ENCODE results near the gene S100A7A. TPM values are rescaled to one million over a fixed set of nuclear protein-coding genes. Genes with fewer than 3 reads are reported as not detected.

Gene S100A7A
- total and polyA plus RNA-seq, 2 donors (not counting 3 experiments of a cell fraction or from before 2014, with no cell fraction given) = not detected

- Histone ChIP-seq H3K9me3 (replicated peaks; ENCODE audit: control insufficient read depth, insufficient read depth, low read length) (no peaks in the 10 kb centered on the region), H3K9ac (replicated peaks; ENCODE audit: extremely low read depth, insufficient read depth, low read length) (no peak overlapping the region), H4K20me1 (replicated peaks; ENCODE audit: control insufficient read depth, extremely low read depth, insufficient read depth, low read length) (no peaks in the 10 kb centered on the region), H2AFZ (ENCODE audit: low read depth, low read length) (no peak overlapping the region), H3K27me3 (ENCODE audit: control insufficient read depth in 2 of 2, insufficient read depth in 2 of 2, low read length in 2 of 2) (no peaks in the 10 kb centered on the region), H3K79me2 (ENCODE audit: control insufficient read depth, insufficient read depth, low read length) (no peaks in the 10 kb centered on the region), H3K36me3 (ENCODE audit: control insufficient read depth in 2 of 2, extremely low read depth in 1 of 2, insufficient read depth in 2 of 2, low read length in 2 of 2) (no peaks in the 10 kb centered on the region), H3K4me2 (ENCODE audit: insufficient read depth, low read length) (no peak overlapping the region), H3K27ac (ENCODE audit: insufficient read depth, low read depth, low read length) (no peak overlapping the region), H3K4me1 (ENCODE audit: control insufficient read depth, extremely low read depth, insufficient read depth, low read length) (no peaks in the 10 kb centered on the region), H3K9me1 (replicated peaks; ENCODE audit: control insufficient read depth, extremely low read depth, insufficient read depth, low read length) (no peaks in the 10 kb centered on the region), H3K4me3 (replicated peaks in 1 of 3; ENCODE audit: insufficient read depth in 1 of 3, low read depth in 1 of 3, low read length in 3 of 3) (no peak overlapping the region)
- CTCF ChIA-PET = no interaction called here
- FAIRE-seq = no peak
- no TSS peak for BruUV-seq (replicated peaks)
- intact Hi-C loops (cut with micrococcal nuclease) = no loop called here
- dilution Hi-C loops (cut with MboI; ENCODE audit: extremely low pct_ligation_motif_present, low sequenced_read_pairs) = no loop called here
- TF ChIP-seq, protein P1, sequence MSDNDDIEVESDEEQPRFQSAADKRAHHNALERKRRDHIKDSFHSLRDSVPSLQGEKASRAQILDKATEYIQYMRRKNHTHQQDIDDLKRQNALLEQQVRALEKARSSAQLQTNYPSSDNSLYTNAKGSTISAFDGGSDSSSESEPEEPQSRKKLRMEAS (IDR thresholded peaks at IDR 0.05; ENCODE audit: insufficient read depth, insufficient read length) = no peak
- no peak for TF ChIP-seq MYC (IDR thresholded peaks at IDR 0.05; ENCODE audit: low read depth, low read length)
- TF ChIP-seq POLR2A (IDR thresholded peaks at IDR 0.05; ENCODE audit: low read depth, low read length) = no peak
- TF ChIP-seq, protein P2, sequence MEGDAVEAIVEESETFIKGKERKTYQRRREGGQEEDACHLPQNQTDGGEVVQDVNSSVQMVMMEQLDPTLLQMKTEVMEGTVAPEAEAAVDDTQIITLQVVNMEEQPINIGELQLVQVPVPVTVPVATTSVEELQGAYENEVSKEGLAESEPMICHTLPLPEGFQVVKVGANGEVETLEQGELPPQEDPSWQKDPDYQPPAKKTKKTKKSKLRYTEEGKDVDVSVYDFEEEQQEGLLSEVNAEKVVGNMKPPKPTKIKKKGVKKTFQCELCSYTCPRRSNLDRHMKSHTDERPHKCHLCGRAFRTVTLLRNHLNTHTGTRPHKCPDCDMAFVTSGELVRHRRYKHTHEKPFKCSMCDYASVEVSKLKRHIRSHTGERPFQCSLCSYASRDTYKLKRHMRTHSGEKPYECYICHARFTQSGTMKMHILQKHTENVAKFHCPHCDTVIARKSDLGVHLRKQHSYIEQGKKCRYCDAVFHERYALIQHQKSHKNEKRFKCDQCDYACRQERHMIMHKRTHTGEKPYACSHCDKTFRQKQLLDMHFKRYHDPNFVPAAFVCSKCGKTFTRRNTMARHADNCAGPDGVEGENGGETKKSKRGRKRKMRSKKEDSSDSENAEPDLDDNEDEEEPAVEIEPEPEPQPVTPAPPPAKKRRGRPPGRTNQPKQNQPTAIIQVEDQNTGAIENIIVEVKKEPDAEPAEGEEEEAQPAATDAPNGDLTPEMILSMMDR (IDR thresholded peaks at IDR 0.05; ENCODE audit: extremely low read depth in 1 of 2, insufficient read depth in 1 of 2, low read depth in 1 of 2, low read length in 2 of 2) = no peak
- TF ChIP-seq GATA2 (IDR thresholded peaks at IDR 0.05; ENCODE audit: insufficient read depth, insufficient read length, low read depth, low read length) = no peak
- no peak for TF ChIP-seq JUN (IDR thresholded peaks at IDR 0.05; ENCODE audit: borderline replicate concordance, insufficient read depth, insufficient read length, low read depth)
- TF ChIP-seq FOS (IDR thresholded peaks at IDR 0.05; ENCODE audit: borderline replicate concordance, insufficient read depth, low read length) = no peak
- TF ChIP-seq EZH2 (IDR thresholded peaks at IDR 0.05; ENCODE audit: borderline replicate concordance, low read depth, low read length, severe bottlenecking) = no peak
- TF ChIP-seq POLR2AphosphoS5 (IDR thresholded peaks at IDR 0.05; ENCODE audit: insufficient read depth, low read depth, low read length) = no peak
- POLR2A ChIA-PET = no interaction called here
- DNase-seq (ENCODE audit: low read depth, low spot score) = no peak
Measured at GRCh38 chr1:153389401-153389800, 26.9 kb upstream of the S100A7A start.

Measured in endothelial cell of umbilical vein (primary cell).